Measurements from ENCODE around the gene SNRPB2.

The SNRPB2 gene

DNA sequence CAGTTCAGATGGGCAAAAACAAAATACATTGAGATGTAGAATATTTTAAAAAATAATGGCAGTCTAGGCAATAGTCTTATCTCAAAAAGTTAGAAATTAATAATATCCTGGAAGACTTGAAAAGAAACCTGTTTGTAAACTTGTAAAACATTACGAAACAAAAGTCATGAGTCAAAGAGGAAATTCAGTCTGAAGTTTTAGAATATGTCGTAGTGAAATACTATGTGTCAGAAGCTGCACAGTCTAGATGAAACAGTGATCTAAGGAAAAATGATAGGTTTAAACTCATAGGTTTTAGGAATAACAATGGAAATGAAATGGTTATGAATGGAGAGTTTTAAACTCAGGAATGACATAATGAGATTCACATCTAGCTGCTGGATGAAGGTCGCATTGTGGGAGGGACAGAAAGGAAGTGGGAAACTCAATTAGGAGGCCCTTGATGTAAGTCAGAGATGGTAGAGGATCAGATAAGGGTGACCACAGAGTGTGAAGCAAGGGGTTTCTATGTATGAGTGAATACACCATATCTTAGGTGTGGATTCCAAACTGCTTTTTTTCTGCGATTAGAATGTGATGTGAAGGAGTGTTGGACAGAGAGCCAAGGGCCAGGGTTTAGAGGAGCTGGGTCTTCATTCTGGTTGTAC lies 2.8 kb downstream of the SNRPB2 start:
- DNase-seq (ENCODE audit: low read depth, low spot score), result no peak

DNA sequence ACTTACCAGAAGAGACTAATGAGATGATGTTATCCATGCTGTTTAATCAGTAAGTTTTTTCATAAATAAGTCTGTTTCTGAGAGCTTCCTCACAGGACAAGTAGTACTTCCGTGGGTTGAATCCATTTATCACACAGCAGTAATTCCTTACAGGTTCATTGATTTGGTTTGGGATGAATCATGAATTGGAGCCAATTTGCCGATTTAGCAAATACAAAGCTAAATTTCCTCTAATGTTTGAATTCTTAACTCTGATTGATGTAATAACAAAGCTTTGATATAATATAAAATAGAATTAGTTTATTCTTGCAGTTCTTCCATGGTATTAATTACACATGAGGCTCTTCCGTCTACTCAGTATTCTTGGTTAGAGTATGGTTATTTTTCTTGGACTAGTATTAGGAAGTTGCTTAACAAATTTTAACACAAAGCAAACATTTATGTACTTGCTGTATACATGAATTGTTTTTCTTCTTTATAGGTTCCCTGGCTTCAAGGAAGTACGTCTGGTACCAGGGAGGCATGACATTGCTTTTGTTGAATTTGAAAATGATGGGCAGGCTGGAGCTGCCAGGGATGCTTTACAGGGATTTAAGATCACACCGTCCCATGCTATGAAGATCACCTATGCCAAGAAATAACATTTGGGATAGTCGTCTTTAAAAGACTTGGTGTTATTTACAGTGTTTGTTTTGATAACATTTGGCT lies 10.7 kb downstream of the SNRPB2 start:
- DNase-seq (ENCODE audit: low read depth, low spot score), result no peak

DNA sequence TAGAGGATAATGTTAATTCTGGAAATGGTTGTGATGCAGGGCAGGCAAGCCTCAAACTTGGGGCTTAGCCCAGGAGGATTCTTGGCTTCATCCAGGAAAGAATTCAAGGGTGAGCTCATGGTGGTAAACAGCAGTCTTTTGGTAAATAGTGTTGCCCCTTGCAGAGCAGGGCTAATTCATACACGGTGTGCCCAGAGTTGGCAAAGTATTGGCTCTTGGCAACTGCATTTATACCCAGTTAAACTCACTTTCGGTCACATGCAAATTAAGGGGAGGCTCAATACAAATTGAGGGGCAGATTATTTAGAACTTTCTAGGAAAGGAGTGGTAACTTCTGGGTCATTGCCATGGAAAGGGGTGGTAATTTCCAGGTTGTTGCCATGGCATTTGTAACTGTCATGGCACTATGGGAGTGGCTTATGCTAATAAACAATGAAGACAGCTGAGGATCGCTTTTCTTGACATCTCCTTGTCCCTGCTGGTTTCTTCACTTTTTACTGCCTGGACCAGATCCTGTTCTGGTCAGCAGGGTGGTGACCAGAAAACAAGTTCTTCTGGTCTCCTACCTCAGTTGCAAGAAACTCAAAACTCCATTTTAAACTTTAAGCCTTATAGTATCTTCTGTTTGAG lies 14.5 kb downstream of the SNRPB2 start:
- DNase-seq (ENCODE audit: low read depth, low spot score), result no peak

DNA sequence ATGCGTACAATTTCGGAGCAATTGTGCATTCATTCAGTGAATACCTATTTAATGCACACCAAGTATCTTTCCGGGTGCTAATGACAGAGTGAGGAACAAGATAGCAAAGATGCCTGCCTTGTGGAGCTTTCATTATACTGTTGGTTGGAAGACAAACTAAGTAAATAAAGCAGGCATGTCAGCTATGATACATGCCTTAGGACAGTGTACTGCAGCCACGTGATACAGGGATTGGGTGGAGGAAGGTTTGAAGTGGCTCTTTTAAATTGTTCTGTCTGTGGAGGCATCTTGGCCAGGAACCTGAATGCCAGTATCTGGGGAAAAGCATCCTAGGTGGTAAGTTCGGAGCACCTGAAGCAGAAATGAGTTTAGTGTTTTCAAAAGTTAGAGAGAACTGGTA lies 15.4 kb downstream of the SNRPB2 start:
- DNase-seq (ENCODE audit: low read depth, low spot score), result no peak

DNA sequence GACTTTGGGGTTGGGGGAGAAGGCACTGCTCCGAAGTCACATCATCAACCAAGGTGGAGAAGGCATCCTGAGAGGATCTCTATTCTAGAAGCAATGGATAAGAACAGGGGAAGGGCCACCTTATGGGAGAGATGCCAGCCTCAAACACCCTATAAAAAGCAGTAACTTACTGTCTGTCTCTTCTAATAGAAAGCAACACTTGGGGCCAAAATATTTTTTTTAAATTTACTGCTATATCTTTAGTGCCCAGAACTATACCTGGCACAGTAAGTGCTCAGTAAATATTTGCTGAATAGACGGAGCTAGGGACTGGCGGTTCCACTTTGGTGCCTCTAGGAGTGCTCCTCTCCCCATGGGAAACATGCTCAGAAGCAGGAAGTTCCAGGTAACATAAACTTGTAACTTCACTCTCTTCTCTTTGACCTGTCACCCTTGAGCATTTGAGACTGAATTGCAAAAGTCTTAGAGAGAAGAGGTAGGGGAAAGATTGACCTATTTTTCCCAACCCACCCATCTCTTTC lies 17.5 kb downstream of the SNRPB2 start:
- no peak for DNase-seq (ENCODE audit: low read depth, low spot score)

DNA sequence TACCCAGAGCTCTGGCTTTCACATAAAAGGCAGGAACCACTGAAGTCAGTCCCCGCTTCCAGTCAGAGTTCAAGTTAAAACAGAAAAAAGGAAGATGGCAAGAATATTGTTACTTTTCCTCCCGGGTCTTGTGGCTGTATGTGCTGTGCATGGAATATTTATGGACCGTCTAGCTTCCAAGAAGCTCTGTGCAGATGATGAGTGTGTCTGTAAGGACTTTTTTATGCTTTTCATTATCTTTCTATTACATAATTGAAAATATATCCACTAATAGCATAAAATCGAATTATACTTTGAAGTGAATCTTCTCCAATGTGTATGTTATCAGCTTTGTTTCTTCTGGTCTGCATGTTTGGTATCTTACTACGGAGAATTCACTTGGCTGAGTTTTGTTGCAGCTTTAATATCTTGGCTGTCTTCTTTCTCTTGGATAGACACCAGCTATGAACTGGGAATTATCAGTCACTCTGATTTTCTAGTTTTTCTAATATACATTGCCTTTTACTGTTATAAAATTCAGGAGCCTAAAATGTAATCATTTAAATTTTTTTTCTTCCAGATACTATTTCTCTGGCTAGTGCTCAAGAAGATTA lies 18.6 kb downstream of the SNRPB2 start, which contains the start of gene OTOR:
OTOR (plus strand) TSS at position 51 of the 593 bp plus-strand sequence; CDS start at position 95, 44 bp downstream.
- DNase-seq (ENCODE audit: low read depth, low spot score), result no peak

DNA sequence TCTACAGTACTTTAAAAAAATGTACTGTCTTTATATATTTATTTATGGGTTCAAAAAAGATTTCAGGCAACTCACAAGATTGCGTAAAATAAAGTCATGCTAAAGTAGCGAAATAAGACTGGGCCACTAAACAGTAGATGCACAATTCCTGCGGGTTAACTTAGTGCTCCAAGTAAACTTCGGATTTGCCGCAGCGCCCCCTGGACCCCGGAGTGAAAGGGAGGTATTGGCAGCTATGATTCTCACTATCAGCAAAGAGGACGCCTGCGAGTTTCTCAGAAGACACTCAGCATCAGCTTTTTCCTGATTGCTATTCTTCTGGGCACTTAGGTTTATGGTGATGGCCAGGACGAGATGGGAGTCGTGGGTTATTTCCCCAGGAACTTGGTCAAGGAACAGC lies 19.7 kb downstream of the SNRPB2 start:
- no peak for DNase-seq (ENCODE audit: low read depth, low spot score)

DNA sequence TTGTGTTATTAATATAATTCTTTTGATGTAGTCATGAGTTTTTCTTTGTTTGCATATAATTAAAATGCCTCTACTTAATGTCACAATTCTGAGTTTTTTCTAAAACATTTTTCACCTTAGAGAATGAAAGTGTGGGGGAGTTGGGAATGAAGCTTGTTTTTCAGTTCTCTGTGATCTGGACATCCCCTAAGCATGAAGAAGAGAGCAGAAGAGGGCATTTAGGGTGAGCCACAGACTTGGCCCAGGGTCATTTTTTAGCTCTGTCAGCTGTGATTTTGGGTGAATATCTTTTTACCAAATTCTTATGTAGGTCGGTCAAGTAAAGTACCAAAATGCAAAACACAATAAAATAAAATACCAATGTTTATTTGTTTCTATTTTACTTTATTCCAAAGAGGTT lies 22.3 kb downstream of the SNRPB2 start:
- DNase-seq (ENCODE audit: low read depth, low spot score), result no peak

DNA sequence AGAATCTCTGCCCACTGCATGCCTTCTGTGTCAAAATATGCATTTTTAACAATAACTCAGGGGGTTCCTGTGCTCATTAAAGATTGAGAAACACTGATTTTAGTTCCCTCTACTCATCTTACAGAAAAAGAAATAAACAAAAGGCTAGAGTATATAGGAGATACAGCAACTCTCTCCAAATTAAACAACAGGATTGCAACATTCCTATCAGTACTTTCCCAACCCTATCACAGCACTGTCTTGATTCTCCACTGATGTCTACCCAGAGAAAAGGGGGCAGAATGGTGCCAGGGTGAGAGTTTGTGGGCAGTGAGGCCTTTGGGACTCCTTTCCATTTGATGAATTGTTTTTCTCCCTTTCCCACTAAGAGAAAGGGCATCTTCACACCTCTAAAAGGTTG lies 23.1 kb downstream of the SNRPB2 start:
- no peak for DNase-seq (ENCODE audit: low read depth, low spot score)

DNA sequence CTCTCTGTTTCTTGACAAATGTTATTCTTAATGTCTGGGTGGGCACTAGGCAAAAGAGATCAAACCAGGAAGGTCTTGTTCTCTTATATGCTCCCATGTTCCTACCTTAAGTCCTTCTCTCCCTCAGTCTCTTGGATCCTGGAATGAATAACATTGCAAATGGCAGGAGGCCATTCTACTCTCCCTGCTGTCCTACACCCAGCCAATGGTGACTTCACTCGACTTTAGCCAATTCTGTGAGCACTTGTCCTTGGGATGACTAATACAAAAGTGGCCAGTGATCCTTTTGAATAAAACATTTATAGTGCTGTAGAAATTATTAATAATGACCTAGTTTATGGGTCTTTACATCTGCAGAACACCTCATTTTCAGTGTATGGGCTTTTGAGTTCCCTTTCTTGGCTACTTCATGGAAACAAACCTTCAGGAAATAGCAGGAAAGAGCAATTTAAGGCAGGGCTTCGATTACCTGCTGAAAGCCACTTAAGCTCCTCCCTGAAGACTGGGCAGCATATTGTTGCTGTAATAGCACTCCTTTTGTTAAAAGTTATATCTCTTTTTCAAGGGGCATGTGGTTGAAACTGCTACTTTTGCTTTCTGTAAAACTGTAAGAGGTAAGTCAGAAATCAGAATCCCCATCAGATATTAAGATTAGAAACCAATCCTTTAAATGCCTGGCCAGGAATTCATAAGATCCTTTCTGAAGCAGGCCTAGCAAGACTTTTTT lies 28.8 kb downstream of the SNRPB2 start:
- no peak for DNase-seq (ENCODE audit: low read depth, low spot score)

DNA sequence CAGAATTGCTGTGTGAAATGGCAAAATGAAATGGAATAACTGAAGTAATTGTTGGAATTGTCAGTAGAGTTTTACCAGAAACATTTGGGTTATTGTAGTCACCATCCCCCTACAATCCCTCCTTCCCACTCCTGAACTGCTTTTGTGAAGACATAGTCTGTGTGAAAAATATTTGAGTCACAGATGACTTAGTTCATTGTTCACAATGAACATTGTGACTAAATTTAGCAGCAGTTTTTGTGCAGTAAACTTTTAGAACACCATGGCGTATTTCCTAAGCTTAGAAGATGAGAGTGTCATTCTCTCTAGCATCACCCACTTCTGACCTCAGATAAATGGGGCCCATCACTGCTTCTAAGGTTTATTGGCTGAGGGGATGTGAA lies 29.3 kb downstream of the SNRPB2 start:
- no peak for DNase-seq (ENCODE audit: low read depth, low spot score)

DNA sequence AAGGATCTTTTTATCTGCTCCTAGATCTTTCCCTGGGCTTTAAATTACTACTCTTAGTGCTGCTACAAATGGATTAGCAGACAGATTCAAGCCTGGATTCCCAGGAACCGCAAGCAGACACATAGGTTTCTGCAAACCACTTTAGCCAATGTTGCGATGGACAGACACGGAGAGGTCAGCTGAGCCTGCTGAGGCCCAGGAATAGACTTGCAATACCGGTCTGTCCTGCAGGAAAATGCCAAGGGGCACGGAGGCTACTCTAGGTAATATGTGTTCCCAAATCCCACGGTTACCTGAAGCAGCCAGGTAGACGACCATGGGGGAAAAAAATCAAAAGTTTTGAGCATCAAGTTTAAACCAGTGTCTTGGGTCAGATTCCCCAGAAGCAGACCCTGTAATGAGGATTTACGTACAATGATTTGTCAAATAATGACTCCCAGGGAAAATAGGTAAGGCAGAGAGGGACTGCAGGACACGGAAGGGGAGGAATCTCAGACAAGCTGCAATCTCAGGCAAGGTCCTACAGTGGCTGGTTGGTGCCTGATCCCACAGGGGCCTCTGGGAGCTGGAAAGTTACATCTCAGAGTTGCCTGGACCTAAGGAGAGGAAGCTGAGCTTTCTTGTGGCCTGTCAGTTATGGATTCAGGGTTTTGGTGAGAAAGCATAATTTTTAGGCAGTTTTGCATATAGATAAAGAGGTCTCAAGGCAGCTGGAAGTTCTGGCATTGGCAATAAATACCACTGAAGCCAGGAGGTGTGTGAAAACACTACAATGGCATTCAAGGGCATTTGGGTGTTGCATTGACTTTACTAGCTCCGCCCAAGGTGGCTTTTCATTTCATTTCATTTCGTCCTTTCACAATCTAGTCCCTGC lies 30.8 kb downstream of the SNRPB2 start:
- peak; percentile 84 for DNase-seq (ENCODE audit: low read depth, low spot score)

DNA sequence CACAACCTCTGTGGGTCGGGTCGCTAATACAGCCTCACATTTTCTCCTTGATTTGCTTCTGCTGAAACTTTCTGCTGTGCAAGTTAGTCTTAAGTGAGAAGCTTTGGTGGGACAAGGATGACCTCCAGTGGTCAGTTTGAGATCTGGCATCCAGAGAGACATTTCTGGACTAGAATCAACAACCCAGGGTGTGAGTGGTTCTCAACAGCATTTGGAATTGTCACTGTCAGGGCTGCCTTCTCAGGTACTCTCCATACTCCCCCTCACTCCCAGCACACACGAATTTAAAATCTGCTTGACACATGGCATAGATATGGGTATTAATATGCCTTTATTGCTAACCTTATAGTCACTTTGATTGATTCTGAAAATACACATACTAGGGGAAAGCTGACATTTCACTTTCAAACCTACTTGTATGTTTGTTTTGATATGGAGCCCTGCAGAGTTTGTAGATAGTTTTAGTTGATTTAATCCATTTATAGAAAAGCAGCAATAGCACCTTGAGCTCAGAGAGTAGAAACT lies 31.5 kb downstream of the SNRPB2 start:
- peak; percentile 80 for DNase-seq (ENCODE audit: low read depth, low spot score)

DNA sequence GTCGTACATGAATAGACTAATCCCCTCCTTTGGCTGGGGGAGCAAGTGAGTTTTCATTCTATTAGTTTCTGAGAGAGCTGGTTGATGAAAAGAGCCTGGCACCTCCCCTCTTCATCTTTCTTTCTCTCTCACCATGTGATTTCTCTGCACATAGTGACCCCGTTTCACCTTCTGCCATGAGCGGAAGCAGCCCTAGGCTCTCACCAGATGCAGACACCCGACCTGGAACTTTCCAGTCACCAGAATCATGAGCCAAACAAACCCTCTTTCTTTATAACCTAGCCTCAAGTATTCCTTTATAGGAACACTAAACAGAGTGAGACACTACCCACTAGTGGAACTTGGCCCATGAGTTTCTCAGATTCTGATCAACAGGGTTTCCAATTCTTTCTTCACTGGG lies 34.7 kb downstream of the SNRPB2 start:
- no peak for DNase-seq (ENCODE audit: low read depth, low spot score)

DNA sequence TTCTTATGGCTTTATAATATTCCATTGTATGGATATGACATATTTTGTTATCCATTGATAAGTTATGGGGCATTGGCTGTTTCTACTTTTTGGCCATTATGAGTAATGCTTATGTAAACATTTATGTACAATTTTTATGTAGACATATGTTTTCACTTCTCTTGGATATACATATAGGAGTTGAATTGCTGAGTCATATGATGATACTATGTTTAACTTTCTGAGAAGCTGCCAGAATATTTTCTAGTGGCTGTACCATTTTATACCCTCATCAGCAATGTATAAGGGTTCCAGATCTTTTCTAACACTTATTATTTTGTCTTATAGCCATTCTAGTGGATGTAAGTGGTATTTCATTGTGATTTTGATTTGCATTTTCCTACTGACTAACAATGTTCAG lies 41.4 kb downstream of the SNRPB2 start:
- no peak for DNase-seq (ENCODE audit: low read depth, low spot score)

DNA sequence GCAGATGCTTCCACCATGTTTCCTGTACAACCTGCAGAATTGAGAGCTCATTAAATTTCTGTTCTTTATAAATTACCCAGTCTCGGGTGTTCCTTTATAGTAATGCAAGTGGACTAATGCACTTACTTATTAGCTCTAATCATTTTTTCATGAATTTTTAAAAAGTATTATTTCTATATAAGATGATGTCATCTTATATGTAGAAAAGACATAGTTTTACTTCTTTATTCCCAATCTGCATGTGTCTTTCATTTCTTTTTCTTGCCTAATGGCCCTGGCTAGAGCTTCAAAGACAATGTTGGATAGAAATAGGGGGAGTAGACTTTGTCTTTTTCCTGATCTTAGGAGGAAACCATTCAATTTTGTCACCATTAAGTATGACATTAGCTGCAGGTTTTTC lies 46.1 kb downstream of the SNRPB2 start:
- no peak for DNase-seq (ENCODE audit: low read depth, low spot score)

DNA sequence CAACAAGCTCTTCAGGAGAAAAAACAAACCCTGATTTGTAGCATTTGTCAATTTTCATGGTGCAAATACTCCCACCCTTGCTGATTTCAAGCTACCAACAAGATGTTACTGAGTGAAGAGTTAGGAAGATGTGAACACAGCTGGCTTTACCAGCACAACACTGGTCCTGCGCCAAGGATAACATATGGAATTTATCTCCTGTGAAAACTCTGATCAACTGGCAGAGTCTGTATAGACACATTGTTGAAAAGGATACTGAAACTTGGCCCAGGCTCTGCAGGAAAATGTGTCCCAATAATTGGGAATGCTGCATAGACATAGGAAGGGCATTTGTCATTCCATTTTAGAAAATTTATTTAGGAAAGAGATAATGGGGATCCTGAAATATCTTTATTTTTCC lies 47.3 kb downstream of the SNRPB2 start:
- no peak for DNase-seq (ENCODE audit: low read depth, low spot score)

DNA sequence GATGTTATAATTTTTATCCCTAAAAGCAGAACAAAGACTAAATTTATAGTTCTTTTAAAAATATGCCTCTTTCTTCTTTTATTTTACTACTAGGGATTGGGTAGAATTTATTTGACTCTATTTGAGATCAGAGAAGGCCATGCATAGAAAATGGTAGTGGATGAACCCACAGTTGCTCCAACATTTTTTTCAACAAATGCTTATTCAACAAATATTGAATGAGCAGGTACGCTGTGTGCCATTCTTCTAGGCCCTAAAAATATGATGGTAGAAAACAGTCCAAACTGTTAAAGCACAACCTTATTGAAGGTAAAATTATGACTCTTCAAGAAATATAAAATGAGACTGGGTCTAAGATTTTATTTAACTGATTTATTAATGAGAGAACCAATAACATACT lies 48.3 kb downstream of the SNRPB2 start:
- no peak for DNase-seq (ENCODE audit: low read depth, low spot score)

DNA sequence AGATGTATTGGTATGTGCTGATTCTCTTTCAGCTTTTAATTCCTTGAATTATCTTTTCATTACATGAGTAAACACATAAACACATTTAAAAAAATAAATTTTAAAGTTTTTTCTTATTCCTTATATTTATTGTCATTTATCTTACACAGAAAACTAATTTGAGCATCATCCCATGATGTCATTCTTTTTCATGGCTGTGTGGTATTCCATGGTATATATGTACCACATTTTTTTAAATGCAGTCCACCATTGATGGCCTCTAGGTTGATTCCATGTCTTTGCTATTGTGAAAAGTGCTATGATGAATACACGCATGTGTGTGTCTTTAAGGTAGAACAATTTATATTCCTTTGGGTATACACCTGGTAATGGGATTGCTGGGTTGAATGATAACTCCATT lies 51.7 kb downstream of the SNRPB2 start:
- DNase-seq (ENCODE audit: low read depth, low spot score), result no peak

DNA sequence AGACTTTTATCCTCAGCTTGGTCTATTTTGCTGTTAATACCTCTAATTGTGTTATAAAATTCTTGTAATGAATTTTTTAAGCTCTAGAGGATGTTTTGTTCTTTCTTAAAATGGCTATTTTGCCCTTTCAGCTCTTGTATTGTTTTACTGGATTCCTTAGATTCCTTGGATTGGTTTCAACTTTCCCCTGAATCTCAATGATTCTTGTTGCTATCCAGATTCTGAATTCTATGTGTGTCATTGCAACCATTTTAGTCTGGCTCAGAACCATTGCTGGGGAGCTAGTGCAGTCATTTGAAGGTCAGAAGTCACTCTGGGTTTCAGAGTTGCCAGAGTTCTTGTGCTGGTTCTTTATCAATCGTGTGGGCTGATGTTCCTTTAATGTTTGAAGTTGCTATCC lies 55.4 kb downstream of the SNRPB2 start:
- DNase-seq (ENCODE audit: low read depth, low spot score), result no peak

All from ELF-1 (cell line).